OCI-LY3 (cell line): Measurements from ENCODE around the gene RABL6.
"Not testable (repeated sequence)": the region's sequence is repeated elsewhere in the genome, so short reads cannot be mapped to it uniquely, and the experiment has no call there.

Experiments
- H2AFZ ChIP-seq: fragments of 200-600, 300-600 bp; shearing (Covaris generic); 2 replicates; pipeline ENCODE4 v1.6.0; 2014; ENCODE audit warnings: antibody characterized with exemption, low read depth, low read length
- H3K27ac ChIP-seq: fragments of 200-600, 300-600 bp; sonication (generic); 2 replicates; pipeline ENCODE4 v1.5.1; 2014; ENCODE audit warnings: mild to moderate bottlenecking, low read length, moderate library complexity, mixed read lengths
- H3K27me3 ChIP-seq: fragments of 200-600, 300-600 bp; sonication (generic); 2 replicates; pipeline ENCODE4 v1.6.1; 2014; ENCODE audit warnings: low read depth, low read length, mixed read lengths
- H3K36me3 ChIP-seq: fragments of 200-600, 300-600 bp; sonication (generic); replicated peaks from 2 replicates; pipeline ENCODE3; 2014; ENCODE audit warnings: low read depth, low read length, mixed read lengths
- H3K4me1 ChIP-seq: fragments of 300-600, 200-600 bp; sonication (generic); 2 replicates; pipeline ENCODE4 v1.6.1; 2014; ENCODE audit warnings: low read length, mixed read lengths
- H3K4me2 ChIP-seq: fragments of 200-600, 300-600 bp; sonication (generic); 2 replicates; pipeline ENCODE4 v1.6.1; 2014; ENCODE audit warnings: low read length, mixed read lengths
- H3K4me3 ChIP-seq: fragments of 300-600, 200-600 bp; sonication (generic); 2 replicates; pipeline ENCODE4 v1.5.1; 2014; ENCODE audit warnings: antibody characterized with exemption, mild to moderate bottlenecking, low read length, moderate library complexity
- H3K79me2 ChIP-seq: fragments of 300-600, 200-600 bp; shearing (Covaris generic); 2 replicates; pipeline ENCODE4 v1.6.1; 2014; ENCODE audit warnings: mild to moderate bottlenecking, low read length, mixed read lengths
- H3K9ac ChIP-seq: fragments of 300-600, 200-600 bp; shearing (Covaris generic); 2 replicates; pipeline ENCODE4 v1.6.0; 2014; ENCODE audit warnings: mild to moderate bottlenecking, low read length, moderate library complexity
- H3K9me3 ChIP-seq: fragments of 200-600, 300-600 bp; shearing (Covaris generic); 2 replicates; pipeline ENCODE4 v1.6.1; 2014; ENCODE audit warnings: low read length, mixed read lengths; ENCODE audit not compliant: insufficient read depth
- H4K20me1 ChIP-seq: fragments of 200-600, 300-600 bp; sonication (generic); 2 replicates; pipeline ENCODE4 v1.6.1; 2016; ENCODE audit warnings: low read length, mixed read lengths; ENCODE audit not compliant: insufficient read depth
- CTCF ChIP-seq: fragments of 200-600, 300-600 bp; sonication (generic); IDR thresholded peaks from 2 replicates; pipeline ENCODE4 v1.5.1; 2014; ENCODE audit warnings: antibody characterized with exemption, low read length, low read depth
- EZH2phosphoT487 ChIP-seq: fragments of 200-600 bp; shearing (Covaris generic); IDR thresholded peaks from 2 replicates; pipeline ENCODE4 v1.6.1; 2018; ENCODE audit warnings: antibody characterized with exemption, mixed run types, low read depth

The RABL6 gene

DNA sequence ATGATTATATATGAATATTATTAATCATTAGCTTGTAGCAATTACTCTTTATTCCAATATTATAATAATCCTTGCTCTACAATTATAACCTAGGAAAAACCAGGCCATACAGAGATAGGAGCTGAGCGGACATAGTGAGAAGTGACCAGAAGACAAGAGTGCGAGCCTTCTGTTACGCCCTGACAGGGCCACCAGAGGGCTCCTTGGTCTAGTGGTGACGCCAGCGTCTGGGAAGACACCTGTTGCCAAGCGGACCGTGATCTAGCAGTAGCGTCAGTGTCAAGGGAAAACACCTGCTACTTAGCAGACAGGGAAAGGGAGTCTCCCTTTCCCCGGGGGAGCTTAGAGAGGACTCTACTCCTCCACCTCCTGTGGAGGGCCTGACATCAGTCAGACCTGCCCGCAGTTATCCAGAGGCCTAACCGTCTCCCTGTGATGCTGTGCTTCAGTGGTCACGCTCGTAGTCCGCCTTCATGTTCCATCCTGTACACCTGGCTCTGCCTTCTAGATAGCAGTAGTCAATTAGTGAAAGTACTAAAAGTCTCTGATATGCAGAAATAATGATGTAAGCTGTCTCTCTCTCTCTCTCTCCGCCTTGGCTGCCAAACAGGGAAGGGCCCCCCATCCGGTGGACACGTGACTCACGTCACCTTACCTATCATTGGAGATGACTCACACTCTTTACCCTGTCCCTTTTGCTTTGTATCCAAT lies 41.2 kb upstream of the RABL6 start:
- Histone ChIP-seq H3K9ac (peak overlapping the region; percentile 17; the same call in 1 of the 2 replicates), H3K27me3 (peaks cover 16% of the 10 kb centered on the region), H3K4me3 (peak overlapping the region; percentile 69), H3K27ac (peak overlapping the region; percentile 53), H3K4me1 (peaks cover 25% of the 10 kb centered on the region), H3K4me2 (peak overlapping the region; percentile 72)
- peak; percentile 42 for TF ChIP-seq CTCF
- not testable (repeated sequence) for H3K79me2 ChIP-seq, H2AFZ ChIP-seq, H4K20me1 ChIP-seq, H3K9me3 ChIP-seq, H3K36me3 ChIP-seq

GRCh38 chr9:136769710-136770191 lies 38.0 kb upstream of the RABL6 start:
- H3K4me1 ChIP-seq, result peaks cover 25% of the 10 kb centered on the region
- peak overlapping the region; percentile 47 for H3K4me3 ChIP-seq
- peak overlapping the region; percentile 42 for H3K4me2 ChIP-seq
- H3K27ac ChIP-seq, result no peak overlapping the region
- peaks cover 5% of the 10 kb centered on the region for H3K9me3 ChIP-seq
- TF ChIP-seq EZH2phosphoT487 (no peak), CTCF (peak; percentile 52)
- no peaks in the 10 kb centered on the region for H4K20me1 ChIP-seq
- H3K79me2 ChIP-seq, result no peaks in the 10 kb centered on the region
- H2AFZ ChIP-seq, result no peak overlapping the region
- no peaks in the 10 kb centered on the region for H3K36me3 ChIP-seq
- peaks cover 17% of the 10 kb centered on the region for H3K27me3 ChIP-seq
- H3K9ac ChIP-seq, result no peak overlapping the region

DNA sequence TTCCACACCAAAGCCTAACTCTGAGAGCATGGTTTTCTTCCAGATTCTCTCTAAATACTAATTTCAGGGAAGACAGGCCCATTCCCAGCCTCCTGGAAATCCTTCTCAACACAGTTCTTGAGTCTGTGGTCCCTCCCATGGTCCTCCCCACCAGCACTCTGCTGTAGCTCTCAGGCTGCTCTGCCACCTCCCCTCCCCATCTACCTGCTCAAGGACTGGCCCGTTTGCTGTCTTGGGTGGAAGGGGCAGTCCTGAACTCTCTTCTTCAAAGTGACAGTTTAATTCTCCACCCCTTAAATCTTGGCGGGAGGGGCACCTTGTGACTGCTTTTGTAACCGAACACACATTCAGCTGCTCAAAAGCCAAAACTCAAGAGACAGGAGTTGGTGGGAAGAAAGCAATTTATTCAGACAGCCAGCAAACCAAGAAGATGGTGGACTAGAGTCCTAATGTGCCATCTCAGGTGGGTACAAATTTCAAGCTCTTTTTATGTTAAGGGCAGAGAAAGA lies 35.8 kb upstream of the RABL6 start:
- H3K27me3 ChIP-seq, result peaks cover 11% of the 10 kb centered on the region
- TF ChIP-seq CTCF, result no peak
- no peak overlapping the region for H3K27ac ChIP-seq
- H2AFZ ChIP-seq, result no peak overlapping the region
- no peaks in the 10 kb centered on the region for H3K36me3 ChIP-seq
- no peak overlapping the region for H3K4me2 ChIP-seq
- no peak overlapping the region for H3K4me3 ChIP-seq
- no peak overlapping the region for H3K9ac ChIP-seq
- H4K20me1 ChIP-seq, result no peaks in the 10 kb centered on the region
- no peaks in the 10 kb centered on the region for H3K79me2 ChIP-seq
- H3K9me3 ChIP-seq, result peaks cover 5% of the 10 kb centered on the region
- peaks cover 12% of the 10 kb centered on the region for H3K4me1 ChIP-seq

GRCh38 chr9:136773386-136774044 lies 34.2 kb upstream of the RABL6 start:
- H2AFZ ChIP-seq, result peak overlapping the region; percentile 52; the same call in 1 of the 2 replicates
- no peak overlapping the region for H3K4me3 ChIP-seq

More at GRCh38 chr9:136773386-136774044, 34.2 kb upstream of the RABL6 start:
- H3K4me1 ChIP-seq, result no peaks in the 10 kb centered on the region
- H3K36me3 ChIP-seq, result no peaks in the 10 kb centered on the region
- no peaks in the 10 kb centered on the region for H3K79me2 ChIP-seq
- peaks cover 5% of the 10 kb centered on the region for H3K9me3 ChIP-seq
- TF ChIP-seq EZH2phosphoT487 (no peak), CTCF (no peak)
- H4K20me1 ChIP-seq, result no peaks in the 10 kb centered on the region
- H3K4me2 ChIP-seq, result peak overlapping the region; percentile 28; the same call in 1 of the 2 replicates
- H3K27me3 ChIP-seq, result peaks cover 15% of the 10 kb centered on the region
- H3K9ac ChIP-seq, result no peak overlapping the region
- no peak overlapping the region for H3K27ac ChIP-seq
